K562 (cell line): Measurements from ENCODE around the gene CENPB. TPM values are rescaled to one million over a fixed set of nuclear protein-coding genes. Genes with fewer than 3 reads are reported as not detected.

Source experiments
- FOXP1 ChIP-seq: sonication (generic); formaldehyde crosslinking; IDR thresholded peaks from 2 replicates; pipeline ENCODE4 v1.8.0; 2022; ENCODE audit warnings: mild to moderate bottlenecking, missing genetic modification reagents
- HDAC1 ChIP-seq, 2 experiments: fragments of 450-650 bp; IDR thresholded peaks; 2 replicates each; pipeline ENCODE4 v1.6.1; 2016 to 2017; ENCODE audit warnings: inconsistent platforms in 1 of 2, mild to moderate bottlenecking in 1 of 2, moderate library complexity in 1 of 2
- HMGN3 ChIP-seq: IDR thresholded peaks from 2 replicates; pipeline ENCODE4 v1.6.1; 2011; ENCODE audit warnings: borderline replicate concordance, low read depth, mild to moderate bottlenecking, mixed read lengths, low read length; ENCODE audit not compliant: insufficient read length; ENCODE audit errors: extremely low read depth
- ILF3 ChIP-seq: fragments of 450-650 bp; IDR thresholded peaks from 2 replicates; pipeline ENCODE4 v1.6.1; 2018; ENCODE audit warnings: antibody characterized with exemption, mild to moderate bottlenecking, moderate library complexity, borderline replicate concordance
- KLF16 ChIP-seq: IDR thresholded peaks from 2 replicates; pipeline ENCODE4 v1.6.1; 2016; ENCODE audit warnings: antibody characterized with exemption
- MAFF ChIP-seq: IDR thresholded peaks from 2 replicates; pipeline ENCODE4 v1.6.1; 2012; ENCODE audit warnings: low read length, improper control_type of control experiment
- MYC ChIP-seq, 2 experiments: fragments of 250-450 bp in 1 of 2; sonication (Bioruptor Pico) in 1 of 2; IDR thresholded peaks; 2 replicates each; pipeline versions ENCODE4 v1.5.1 to v1.6.1; 2012 to 2021; ENCODE audit warnings: low read depth in 2 of 2, borderline replicate concordance in 1 of 2, improper control_type of control experiment in 1 of 2, low read length in 1 of 2, mild to moderate bottlenecking in 1 of 2, moderate library complexity in 1 of 2
- RBM15 ChIP-seq: fragments of 200-400 bp; formaldehyde crosslinking; IDR thresholded peaks from 2 replicates; pipeline ENCODE4 v1.6.1; 2018; ENCODE audit warnings: mild to moderate bottlenecking, low read length, moderate library complexity; ENCODE audit not compliant: insufficient read depth
- RHOXF2B ChIP-seq: fragments of 250-450 bp; sonication (Bioruptor Pico); conservative IDR thresholded peaks from 2 replicates; pipeline ENCODE4 v1.5.1; 2021
- SMAD4 ChIP-seq: fragments of 250-450 bp; sonication (Bioruptor Pico); conservative IDR thresholded peaks from 2 replicates; pipeline ENCODE4 v1.8.0; 2021; ENCODE audit warnings: inconsistent platforms, mild to moderate bottlenecking, moderate library complexity
- SMARCE1 ChIP-seq: fragments of 450-650 bp; IDR thresholded peaks from 2 replicates; pipeline ENCODE4 v1.7.1; 2016; ENCODE audit warnings: mild to moderate bottlenecking
- SPI1 ChIP-seq: IDR thresholded peaks from 2 replicates; pipeline ENCODE4 v1.6.1; 2011; ENCODE audit warnings: low read depth, low read length, control low read depth, borderline replicate concordance
- TAF1 ChIP-seq: IDR thresholded peaks from 2 replicates; pipeline ENCODE4 v1.6.1; 2011; ENCODE audit warnings: mild to moderate bottlenecking, low read length, moderate library complexity; ENCODE audit not compliant: insufficient read depth, control insufficient read depth, severe bottlenecking; ENCODE audit errors: extremely low read depth
- TAF7 ChIP-seq: fragments of 450-650 bp; IDR thresholded peaks from 2 replicates; pipeline ENCODE4 v1.6.1; 2016; ENCODE audit warnings: missing genetic modification characterization, missing compliant biosample characterization
- ZNF584 ChIP-seq: fragments of 200-800 bp; sonication (Bioruptor generic); IDR thresholded peaks from 2 replicates; pipeline ENCODE4 v1.6.1; 2016; ENCODE audit warnings: low read depth, mild to moderate bottlenecking, missing genetic modification characterization, missing compliant biosample characterization
- polyA plus RNA-seq, 8 experiments: library from polyadenylated mRNA; depleted of rRNA in 4 of 8; stranded (reverse) in 5 of 8; unstranded in 3 of 8; fragments of >200 nt; fragmentation: Nextera tagmentation in 2 of 8; fragmentation: Illumina TruSeq in 1 of 8; extraction: Ambion mirVana in 2 of 8; extraction: Trizol in 1 of 8; gene quantifications; 2 replicates each; pipeline versions ENCODE4 v1.2.1 to v1.2.3, GENCODE V29; 2011 to 2014; ENCODE audit warnings: inconsistent platforms in 1 of 8, missing spikeins in 1 of 8
- total RNA-seq, 7 experiments: library from RNA; depleted of rRNA in 6 of 7; stranded (reverse); fragments of >200 nt in 6 of 7; fragmentation: Illumina TruSeq in 2 of 7; extraction: Trizol in 2 of 7; gene quantifications; 2 replicates each; pipeline versions ENCODE4 v1.2.1 to v1.2.3, GENCODE V29; 2011 to 2021; ENCODE audit warnings: low replicate concordance in 1 of 7
- TF ChIP-seq, protein P1 (sequence below): fragments of 450-650 bp; IDR thresholded peaks from 2 replicates; pipeline ENCODE4 v1.6.1; 2016
- TF ChIP-seq, protein P2 (sequence below): fragments of 250-450 bp; sonication (Bioruptor Pico); IDR thresholded peaks from 2 replicates; pipeline ENCODE4 v1.5.0; 2022; ENCODE audit warnings: mild to moderate bottlenecking
- TF ChIP-seq, protein P3 (sequence below): fragments of 450-650 bp; formaldehyde crosslinking; IDR thresholded peaks from 2 replicates; pipeline ENCODE4 v1.4.0; 2020; ENCODE audit warnings: mild to moderate bottlenecking
- TF ChIP-seq, protein P4 (sequence below): fragments of 450-650 bp; conservative IDR thresholded peaks from 2 replicates; pipeline ENCODE4 v1.6.1; 2016; ENCODE audit warnings: missing genetic modification characterization, low read depth, mild to moderate bottlenecking, missing compliant biosample characterization, moderate library complexity

Gene CENPB
- total and polyA plus RNA-seq, 9 of the 15 experiments (the other 6 are each of a cell fraction or from before 2014, with no cell fraction given) = 0.17 to 70.8 (median 24.9) TPM

DNA sequence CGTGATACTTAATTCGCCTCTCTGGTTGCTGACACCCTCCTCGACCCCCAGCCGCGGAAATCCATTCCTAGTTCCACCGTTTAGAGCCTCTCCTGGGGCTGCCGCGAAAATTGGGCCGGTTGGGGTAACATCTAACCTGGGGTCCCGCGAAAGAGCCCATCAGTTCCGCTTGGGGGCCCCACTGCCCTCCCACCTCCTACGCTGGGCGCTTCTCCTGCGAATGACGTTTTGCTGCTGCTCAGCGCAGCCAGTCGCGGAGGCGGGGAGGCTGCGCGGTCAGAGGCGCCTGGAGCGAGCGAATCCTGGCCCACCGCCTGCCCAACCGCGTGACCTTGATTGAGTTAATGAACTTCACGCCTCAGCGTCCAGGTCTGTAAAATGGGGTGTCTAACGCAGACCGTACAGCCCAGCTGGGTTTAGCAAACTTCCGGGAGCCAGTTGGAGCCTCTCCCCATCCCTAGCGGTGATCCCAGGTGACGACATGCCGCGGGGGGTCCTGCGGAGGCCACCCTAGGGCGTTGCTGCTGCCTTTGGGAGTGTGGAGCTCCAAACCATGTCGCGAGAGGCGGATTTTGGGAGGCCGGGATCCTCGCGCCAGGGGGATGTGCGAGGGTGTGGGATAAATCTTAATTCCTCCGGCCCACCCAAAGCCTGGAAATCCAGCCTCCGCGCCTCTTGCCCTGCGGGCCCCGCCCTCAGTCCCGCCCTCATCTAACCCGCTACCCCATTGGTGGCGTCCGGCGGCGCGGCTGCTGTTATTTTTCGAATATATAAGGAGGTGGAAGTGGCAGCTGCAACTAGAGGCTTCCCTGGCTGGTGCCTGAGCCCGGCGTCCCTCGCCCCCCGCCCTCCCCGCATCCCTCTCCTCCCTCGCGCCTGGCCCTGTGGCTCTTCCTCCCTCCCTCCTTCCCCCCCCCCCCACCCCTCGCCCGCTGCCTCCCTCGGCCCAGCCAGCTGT, 9.2 kb upstream of the CENPB start, which contains the start of gene CDC25B (continued):
- TF ChIP-seq, protein P1, sequence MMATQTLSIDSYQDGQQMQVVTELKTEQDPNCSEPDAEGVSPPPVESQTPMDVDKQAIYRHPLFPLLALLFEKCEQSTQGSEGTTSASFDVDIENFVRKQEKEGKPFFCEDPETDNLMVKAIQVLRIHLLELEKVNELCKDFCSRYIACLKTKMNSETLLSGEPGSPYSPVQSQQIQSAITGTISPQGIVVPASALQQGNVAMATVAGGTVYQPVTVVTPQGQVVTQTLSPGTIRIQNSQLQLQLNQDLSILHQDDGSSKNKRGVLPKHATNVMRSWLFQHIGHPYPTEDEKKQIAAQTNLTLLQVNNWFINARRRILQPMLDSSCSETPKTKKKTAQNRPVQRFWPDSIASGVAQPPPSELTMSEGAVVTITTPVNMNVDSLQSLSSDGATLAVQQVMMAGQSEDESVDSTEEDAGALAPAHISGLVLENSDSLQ = peak; percentile 12; the same call in 1 of the 2 replicates
- TF ChIP-seq MAFF = no peak
- TF ChIP-seq RBM15 = no peak
- peak; percentile 55 for TF ChIP-seq HMGN3
- peak; percentile 24; the same call in 1 of the 2 replicates for TF ChIP-seq MYC (IDR thresholded peaks at IDR 0.05; ENCODE audit: low read depth, low read length)
- peak; percentile 39; the same call in 1 of the 2 replicates for TF ChIP-seq MYC (CRISPR knock-in tag; IDR thresholded peaks at IDR 0.05; ENCODE audit: borderline replicate concordance, low read depth)
- TF ChIP-seq ILF3 = no peak
- TF ChIP-seq SMARCE1 = no peak
- TF ChIP-seq SPI1 = no peak
- TF ChIP-seq, protein P2, sequence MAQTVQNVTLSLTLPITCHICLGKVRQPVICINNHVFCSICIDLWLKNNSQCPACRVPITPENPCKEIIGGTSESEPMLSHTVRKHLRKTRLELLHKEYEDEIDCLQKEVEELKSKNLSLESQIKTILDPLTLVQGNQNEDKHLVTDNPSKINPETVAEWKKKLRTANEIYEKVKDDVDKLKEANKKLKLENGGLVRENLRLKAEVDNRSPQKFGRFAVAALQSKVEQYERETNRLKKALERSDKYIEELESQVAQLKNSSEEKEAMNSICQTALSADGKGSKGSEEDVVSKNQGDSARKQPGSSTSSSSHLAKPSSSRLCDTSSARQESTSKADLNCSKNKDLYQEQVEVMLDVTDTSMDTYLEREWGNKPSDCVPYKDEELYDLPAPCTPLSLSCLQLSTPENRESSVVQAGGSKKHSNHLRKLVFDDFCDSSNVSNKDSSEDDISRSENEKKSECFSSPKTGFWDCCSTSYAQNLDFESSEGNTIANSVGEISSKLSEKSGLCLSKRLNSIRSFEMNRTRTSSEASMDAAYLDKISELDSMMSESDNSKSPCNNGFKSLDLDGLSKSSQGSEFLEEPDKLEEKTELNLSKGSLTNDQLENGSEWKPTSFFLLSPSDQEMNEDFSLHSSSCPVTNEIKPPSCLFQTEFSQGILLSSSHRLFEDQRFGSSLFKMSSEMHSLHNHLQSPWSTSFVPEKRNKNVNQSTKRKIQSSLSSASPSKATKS (CRISPR knock-in tag) = no peak
- peak in 1 of 2 experiments; percentile 78; a peak in 2 of 4 replicates for TF ChIP-seq HDAC1 (IDR thresholded peaks at IDR 0.05)
- peak; percentile 66 for TF ChIP-seq SMAD4 (CRISPR knock-in tag)
- TF ChIP-seq TAF1 = peak; percentile 21
- 0 out of 2 replicates have a peak, but pooled peaks have one; percentile 32 for TF ChIP-seq ZNF584 (CRISPR knock-in tag)
- TF ChIP-seq, protein P3, sequence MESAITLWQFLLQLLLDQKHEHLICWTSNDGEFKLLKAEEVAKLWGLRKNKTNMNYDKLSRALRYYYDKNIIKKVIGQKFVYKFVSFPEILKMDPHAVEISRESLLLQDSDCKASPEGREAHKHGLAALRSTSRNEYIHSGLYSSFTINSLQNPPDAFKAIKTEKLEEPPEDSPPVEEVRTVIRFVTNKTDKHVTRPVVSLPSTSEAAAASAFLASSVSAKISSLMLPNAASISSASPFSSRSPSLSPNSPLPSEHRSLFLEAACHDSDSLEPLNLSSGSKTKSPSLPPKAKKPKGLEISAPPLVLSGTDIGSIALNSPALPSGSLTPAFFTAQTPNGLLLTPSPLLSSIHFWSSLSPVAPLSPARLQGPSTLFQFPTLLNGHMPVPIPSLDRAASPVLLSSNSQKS = no peak
- no peak for TF ChIP-seq TAF7 (tag)
- TF ChIP-seq FOXP1 (CRISPR knock-in tag) = peak; percentile 60; the same call in 1 of the 2 replicates
- TF ChIP-seq RHOXF2B (CRISPR knock-in tag) = no peak
- TF ChIP-seq KLF16 = no peak
- TF ChIP-seq, protein P4, sequence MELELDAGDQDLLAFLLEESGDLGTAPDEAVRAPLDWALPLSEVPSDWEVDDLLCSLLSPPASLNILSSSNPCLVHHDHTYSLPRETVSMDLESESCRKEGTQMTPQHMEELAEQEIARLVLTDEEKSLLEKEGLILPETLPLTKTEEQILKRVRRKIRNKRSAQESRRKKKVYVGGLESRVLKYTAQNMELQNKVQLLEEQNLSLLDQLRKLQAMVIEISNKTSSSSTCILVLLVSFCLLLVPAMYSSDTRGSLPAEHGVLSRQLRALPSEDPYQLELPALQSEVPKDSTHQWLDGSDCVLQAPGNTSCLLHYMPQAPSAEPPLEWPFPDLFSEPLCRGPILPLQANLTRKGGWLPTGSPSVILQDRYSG (tag) = no peak
